ENCODE data around the gene PDCL2.

- no peak for TF ChIP-seq CTCF (IDR thresholded peaks at IDR 0.05)
- no peak for TF ChIP-seq POLR2A (IDR thresholded peaks at IDR 0.05)
- TF ChIP-seq POLR2AphosphoS5 (IDR thresholded peaks at IDR 0.05): no peak
Observed at GRCh38 chr4:55545151-55545550, 46.9 kb downstream of the PDCL2 start.

All from suprapubic skin (tissue), 4 donors.